NCI-H128 (cell line): ENCODE data around the gene MLLT3.

ENCODE experiments used
- DNase-seq: peaks from one replicate; lab custom pipeline; 2025; ENCODE audit not compliant: unreplicated experiment; lab: John Stamatoyannopoulos, UW

MLLT3 gene

DNA sequence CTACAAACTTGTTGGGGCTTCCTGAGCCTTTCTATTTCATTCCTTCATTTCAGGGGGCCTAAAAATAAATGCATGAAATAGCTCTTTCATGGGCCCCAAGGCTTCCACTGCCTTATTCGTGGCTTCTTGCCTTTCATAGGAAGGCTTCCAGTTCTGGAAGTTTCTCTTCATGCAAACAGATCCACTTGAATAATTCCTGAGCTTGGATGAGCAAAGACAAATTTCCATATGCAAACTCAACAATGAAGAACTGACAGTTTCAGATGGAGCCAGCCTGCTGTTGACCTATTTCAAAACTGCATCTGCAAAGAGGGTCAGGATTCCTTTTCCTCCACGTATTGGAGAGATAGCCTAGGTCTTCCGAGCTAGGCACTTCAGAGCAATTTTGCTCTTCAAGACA, 142.1 kb downstream of the MLLT3 start:
- no peak for DNase-seq

DNA sequence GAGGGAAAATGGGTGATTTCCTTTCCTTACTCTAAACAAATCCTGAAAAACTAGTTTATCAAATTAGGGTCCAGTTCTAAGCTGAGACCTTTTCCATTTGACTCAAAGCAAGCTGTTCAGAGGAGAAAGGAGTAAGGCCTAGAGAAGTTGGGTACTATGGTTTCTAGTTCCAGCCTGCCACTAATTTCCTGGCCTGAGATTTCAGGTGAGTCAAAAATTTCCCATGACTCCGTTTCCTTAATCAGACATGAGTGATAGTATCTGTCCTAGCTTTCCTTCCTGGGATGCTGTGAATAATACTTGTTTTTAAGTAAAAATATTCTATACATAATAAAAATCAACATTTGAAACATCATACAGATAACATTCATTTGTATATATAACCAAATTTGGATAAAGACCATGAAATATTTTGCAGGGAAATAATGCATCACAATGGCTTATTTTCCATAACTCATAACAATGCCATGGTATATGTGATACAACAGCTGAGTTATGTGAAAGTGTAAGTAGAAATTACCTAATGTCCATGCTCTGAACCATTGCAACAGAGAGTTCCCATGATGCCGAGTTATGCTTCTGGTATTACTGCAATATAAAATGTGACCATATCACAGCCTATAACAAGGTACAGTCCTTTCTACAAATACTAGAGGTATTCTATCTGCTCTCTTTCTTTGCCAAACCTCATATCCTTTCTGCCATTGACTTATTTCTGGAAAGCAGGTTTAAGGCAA, 142.7 kb downstream of the MLLT3 start:
- no peak for DNase-seq

DNA sequence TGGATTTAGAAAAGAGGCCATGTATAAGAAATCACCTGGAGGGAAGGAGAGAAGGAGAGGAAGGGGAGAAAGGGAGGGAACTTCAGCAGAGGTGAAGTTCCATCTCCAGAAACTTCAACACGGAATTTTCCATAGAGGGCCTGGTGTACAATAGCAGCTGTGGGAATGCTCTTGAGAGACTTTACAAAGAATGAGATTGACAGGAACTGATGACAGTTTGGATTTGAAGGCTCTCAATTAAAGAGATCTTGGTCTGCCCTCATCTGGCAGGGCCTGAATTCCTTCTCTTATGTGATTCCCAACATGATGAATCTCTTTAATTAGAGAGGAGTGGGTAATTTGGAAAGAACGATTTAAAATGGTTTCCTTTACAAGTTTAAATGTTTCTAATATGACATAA, 143.5 kb downstream of the MLLT3 start:
- DNase-seq = no peak

DNA sequence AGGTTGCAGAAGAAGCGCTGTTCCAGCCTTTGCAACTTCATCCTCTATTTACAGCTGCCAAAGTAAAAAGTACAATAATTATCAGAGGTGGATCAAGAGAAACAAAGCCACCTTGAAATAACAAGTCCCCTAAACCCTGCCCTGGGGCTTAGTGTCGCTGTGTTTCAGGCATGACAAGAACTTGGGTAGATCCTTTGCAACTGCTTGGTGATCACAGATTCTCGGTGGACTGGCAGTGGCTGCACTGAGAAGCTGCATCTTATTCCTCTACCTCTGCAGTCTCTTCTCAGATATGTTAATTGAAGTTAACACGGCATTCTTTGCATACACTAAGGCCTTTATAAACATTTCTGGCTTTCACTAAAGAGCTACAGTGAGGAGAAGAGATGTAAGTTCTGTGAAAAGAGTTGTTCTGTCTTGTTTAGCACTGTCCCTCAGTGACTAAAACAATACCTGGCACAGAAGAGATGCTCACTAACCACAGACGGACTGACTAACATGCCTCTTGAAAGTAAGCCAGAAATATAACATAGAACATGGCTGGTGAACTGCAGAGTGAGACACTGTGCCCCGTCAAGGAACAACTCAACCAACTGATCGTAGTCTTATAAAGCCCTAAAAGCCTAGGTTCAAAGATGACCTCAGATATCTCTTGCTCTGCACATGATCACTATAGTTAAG, 144.2 kb downstream of the MLLT3 start:
- DNase-seq = no peak

DNA sequence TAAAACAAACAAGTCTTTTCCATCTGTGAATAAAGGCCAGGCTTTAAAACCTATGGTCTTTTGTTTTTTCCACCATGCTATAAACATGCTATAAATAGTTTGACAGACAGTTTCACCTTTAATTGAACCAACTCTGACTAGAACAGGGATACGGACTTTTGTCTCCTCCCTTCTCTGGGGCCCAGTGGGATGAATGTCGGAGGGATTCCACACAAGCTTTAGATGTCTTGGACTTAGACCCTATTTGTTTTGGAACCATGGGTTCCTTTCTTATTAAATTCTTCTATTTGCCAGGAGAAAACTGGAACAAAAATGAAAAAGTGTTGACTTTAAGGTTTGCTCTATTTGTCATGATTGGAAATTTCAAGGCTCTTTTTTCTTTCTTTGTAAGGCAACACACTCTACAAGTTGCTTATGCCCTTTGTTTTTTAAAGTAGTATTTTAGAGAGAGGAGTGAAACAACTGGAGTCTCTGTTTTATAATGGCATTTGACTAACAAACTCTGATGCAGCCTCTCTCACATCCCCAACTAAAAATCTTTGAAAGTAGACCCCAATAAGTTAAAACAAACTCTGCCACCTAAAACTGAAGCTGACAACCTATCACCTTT, 145.3 kb downstream of the MLLT3 start:
- DNase-seq = no peak

- DNase-seq = no peak
Measured at GRCh38 chr9:20474496-20474895, 147.8 kb downstream of the MLLT3 start.

DNA sequence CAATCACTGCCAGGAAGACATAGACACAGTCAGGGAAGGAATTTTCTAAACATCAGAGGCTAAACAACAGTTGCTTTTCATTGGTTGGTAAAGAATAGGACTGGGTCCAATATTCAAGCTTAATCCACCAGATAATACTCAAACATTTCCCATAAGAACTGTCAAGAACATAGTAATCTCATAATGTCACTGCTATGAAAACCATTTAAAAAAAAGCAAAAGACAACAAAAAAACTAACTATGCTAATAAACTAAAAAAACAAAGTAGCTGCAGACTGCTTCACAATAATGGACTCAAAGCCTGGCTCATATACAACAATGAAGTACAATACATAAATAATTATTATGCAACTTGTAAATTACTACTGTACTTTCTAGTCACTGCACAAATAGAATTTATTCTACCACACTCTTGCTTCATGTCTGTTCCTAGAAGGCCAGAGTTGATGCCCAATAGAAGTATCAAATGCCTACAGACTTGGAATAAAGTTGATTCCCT, 148.7 kb downstream of the MLLT3 start:
- DNase-seq = no peak

- DNase-seq = no peak
Measured at GRCh38 chr9:20472342-20473045, 149.8 kb downstream of the MLLT3 start.

DNA sequence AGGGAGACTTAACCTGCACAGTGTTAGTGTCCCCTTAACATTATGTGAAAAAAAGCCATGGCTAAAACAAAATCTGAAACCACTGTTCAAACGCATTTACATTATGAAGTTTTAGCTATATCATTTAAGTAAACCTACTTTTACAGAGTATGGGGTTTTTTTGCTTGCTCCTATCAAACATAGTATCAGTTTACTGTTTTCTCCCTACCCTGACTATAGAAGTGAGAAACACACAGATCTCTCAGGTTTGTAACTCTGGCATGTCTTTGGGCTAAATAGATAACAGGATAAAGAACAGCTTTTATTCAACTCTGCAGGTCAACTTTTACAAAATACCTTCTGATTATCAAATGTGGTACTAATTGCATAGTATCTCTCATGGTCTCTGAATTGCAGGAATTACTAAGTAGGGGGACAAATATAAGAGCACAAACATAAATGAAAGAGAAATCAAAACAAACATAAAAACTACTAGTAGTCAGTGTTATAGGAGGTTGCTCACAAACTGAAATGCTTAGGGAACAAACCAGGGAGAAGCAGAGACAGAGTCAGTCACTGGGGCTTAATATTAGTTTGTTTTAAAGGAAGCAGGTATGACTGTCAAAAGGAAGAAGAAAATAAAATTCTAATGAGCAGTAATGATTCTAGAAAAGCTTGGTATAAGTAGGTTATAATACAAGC, 155.8 kb downstream of the MLLT3 start:
- DNase-seq = no peak

GRCh38 chr9:20464242-20464641, 158.1 kb downstream of the MLLT3 start:
- DNase-seq = no peak

DNA sequence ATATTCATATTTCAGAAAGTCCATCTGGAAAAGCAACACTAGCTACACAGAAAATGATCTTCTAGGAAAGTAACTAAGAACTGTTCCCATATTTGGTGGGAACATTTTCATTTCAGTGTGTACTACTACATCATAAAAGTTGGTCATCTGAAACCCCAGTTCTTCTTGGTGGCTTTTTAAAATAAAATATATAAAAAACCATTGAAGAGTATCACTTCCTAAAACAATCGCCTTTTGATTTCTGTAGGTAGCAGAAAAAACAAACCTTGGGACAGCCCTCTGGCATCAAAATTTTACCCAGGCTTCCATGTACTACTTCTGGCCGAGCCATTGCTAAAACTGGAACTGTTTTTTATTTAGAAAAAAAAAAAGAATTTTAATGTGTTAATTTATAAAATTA, 158.5 kb downstream of the MLLT3 start:
- DNase-seq = no peak

DNA sequence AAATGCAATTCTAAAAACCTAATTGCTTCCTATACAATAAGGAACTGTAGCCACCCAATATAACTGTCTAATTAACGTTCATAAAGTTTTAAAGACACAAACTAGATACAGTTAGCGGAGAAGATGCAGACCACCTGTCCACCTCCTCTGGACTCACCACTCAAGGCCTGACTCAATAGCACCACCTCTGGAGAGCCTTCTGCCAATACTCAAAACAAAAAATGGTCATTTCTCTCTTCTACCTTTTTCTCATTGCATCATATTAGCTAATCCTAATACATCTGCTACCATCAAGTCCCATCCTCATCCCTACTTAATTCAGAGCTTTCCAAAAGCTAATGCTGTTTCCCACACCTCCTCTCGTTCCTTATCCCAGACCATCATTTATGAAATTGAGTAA, 159.9 kb downstream of the MLLT3 start:
- no peak for DNase-seq

DNA sequence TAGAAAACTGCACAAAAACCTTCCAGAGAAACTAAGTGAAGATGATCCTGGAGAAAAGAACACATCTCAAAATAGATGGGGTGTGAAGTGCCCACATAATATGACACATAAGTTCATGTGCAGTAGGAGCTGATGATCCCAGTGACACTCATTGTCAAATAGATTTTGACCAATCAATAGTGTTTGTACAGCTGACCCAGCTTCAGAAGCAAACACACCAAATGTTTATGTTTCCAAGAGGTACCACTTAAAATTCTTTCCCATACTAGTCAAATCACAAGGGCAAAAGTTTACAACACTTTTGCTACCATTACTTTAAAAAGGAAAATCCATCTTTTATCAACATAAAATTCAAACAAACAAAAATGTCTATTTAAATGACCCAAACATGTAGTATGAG, 175.0 kb downstream of the MLLT3 start:
- DNase-seq = no peak

- DNase-seq = no peak
Measured at GRCh38 chr9:20446248-20446647, 176.1 kb downstream of the MLLT3 start.

DNA sequence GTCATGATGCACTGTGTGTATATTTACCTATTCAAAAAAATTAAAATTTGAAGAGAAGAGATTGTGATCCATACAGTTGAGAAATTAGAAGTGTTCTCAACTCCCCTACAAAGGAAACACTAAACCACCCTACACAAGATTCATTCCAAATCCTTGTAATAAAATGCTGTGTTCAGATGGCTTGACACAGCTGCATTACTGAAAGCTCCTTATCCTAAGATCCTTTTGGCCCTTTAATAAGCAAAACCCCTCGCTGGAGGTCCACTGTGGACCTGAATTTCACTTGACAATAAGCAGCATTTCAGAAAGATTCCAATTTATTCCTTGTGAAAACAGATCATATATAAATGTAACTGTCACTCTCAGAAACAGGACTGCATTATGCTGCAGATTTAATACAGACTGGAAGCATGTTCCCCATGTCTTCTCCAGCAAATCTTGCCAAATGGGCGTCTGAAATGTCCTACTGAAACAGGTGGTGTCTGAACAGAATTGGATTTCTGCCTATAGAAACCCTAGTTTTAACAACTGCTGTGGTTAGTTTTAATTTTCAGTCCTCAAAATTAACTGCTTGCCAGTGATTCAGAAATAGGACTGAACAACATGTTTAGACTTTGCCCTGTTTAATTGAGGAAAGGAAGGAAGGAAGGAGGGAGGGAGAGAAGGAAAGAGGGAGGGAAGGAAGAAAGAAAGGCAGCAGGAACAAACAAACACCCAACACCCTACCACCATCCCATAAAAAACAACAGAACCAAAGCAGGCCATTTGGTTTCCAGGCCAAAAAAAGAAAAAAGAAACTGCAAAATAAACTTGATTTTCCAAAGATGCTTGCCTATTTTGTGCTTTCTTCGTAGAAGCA, 179.6 kb downstream of the MLLT3 start:
- no peak for DNase-seq

GRCh38 chr9:20441711-20442423, 180.4 kb downstream of the MLLT3 start:
- no peak for DNase-seq

DNA sequence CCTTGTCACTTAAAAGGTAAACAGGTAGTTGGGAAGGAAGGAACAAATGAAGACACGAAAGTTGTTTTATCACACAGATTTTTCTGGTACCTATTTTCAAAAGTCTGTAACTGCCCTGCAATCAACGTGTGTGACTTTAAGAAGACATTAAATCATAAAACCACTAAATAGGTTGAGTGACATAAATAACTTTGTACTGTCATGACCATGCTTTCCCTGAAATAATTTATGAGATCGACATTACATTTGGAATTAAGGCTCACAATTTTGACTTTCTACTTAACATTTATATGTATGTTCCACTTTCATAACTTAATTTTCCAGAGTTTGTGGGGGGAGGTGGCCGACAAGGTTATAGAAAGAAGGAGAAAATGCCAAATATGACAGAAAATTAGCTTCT, 181.1 kb downstream of the MLLT3 start:
- no peak for DNase-seq

DNA sequence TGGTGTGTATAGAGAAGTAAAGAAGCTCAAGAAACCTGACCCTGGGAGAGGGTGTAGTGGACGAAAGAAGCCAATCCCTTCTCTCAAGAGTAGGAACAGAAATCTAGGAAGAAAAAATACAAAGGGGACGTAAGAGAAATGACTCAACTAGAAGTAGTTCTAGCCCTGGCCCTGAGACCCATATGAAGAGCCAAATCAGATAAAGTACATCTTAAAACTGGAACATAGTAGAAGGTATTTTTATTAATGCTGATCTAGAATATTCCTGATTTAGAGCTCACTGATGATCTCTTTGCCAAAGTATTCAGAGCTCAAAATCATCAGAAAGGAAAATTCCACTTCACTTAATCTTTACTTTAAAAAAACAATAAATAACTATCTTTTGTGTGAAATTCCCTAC, 184.8 kb downstream of the MLLT3 start:
- no peak for DNase-seq

DNA sequence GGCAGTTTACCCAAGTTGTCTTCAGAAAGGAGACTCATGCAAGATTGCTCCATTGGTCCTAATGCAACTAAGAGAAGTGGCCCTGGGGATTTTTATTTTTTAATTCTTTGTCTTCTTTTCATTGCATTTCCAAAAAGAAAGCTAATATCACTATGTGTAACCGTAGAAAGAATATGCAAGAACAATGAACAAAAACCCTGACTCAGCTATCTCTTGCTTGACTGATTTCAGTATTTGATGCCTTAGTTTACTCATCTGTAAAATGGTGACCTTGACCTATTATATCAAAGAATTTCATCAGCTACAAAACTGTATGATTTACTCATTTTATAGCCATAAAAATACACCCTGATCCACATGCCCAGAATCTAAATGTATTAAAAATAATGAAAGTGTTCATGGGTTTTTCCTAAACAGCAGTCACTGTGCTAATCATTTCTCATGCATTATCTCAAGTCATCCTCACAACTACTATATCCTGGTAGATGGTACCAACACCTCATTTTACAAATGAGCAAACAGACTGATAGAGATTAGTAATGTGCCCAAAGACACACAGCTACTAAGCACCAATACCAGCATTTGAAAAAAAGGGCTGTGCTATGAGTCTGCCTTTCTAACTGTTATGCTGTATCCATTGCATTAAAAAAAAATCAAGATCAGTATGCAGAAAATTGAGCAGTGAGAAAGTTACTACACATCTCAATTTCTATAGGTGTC, 185.7 kb downstream of the MLLT3 start:
- no peak for DNase-seq
